HG03103 (cell line): ENCODE results near the gene DUSP14.

Experiments used
- ATAC-seq: cut with Tn5 transposase; IDR thresholded peaks from one replicate; pipeline ENCODE4 v1.9.1; 2021; ENCODE audit warnings: low read depth; ENCODE audit not compliant: unreplicated experiment

DUSP14 gene

GRCh38 chr17:37512442-37513068, 22.9 kb downstream of the DUSP14 start:
- no peak for ATAC-seq

GRCh38 chr17:37513711-37514110, 24.0 kb downstream of the DUSP14 start:
- no peak for ATAC-seq

GRCh38 chr17:37516127-37516571, 26.5 kb downstream of the DUSP14 start:
- ATAC-seq, result no peak

- no peak for ATAC-seq
Measured at GRCh38 chr17:37517881-37518280, 28.2 kb downstream of the DUSP14 start.

GRCh38 chr17:37518826-37519225, 29.1 kb downstream of the DUSP14 start:
- ATAC-seq, result no peak

GRCh38 chr17:37519251-37519985, 29.7 kb downstream of the DUSP14 start:
- no peak for ATAC-seq

GRCh38 chr17:37520174-37520573, 30.5 kb downstream of the DUSP14 start:
- ATAC-seq, result no peak

- no peak for ATAC-seq
Measured at GRCh38 chr17:37521821-37522220, 32.1 kb downstream of the DUSP14 start.

- ATAC-seq, result no peak
Measured at GRCh38 chr17:37523715-37524219, 34.1 kb downstream of the DUSP14 start.

- ATAC-seq, result no peak
Measured at GRCh38 chr17:37527249-37527851, 37.7 kb downstream of the DUSP14 start.

GRCh38 chr17:37530420-37530819, 40.7 kb downstream of the DUSP14 start:
- no peak for ATAC-seq

- ATAC-seq, result no peak
Measured at GRCh38 chr17:37532756-37533155, 43.1 kb downstream of the DUSP14 start.

- ATAC-seq, result no peak
Measured at GRCh38 chr17:37535906-37536305, 46.2 kb downstream of the DUSP14 start.

GRCh38 chr17:37538981-37539659, 49.4 kb downstream of the DUSP14 start:
- ATAC-seq, result no peak

GRCh38 chr17:37541880-37542660, 52.4 kb downstream of the DUSP14 start:
- no peak for ATAC-seq

GRCh38 chr17:37543637-37544052, 54.0 kb downstream of the DUSP14 start:
- no peak for ATAC-seq

- ATAC-seq, result no peak
Measured at GRCh38 chr17:37545486-37545885, 55.8 kb downstream of the DUSP14 start.

GRCh38 chr17:37546302-37546701, 56.6 kb downstream of the DUSP14 start:
- no peak for ATAC-seq

GRCh38 chr17:37547986-37548385, 58.3 kb downstream of the DUSP14 start:
- no peak for ATAC-seq

- no peak for ATAC-seq
Measured at GRCh38 chr17:37551788-37552187, 62.1 kb downstream of the DUSP14 start.
